GM19193 (cell line): ENCODE data around the gene P2RY1.

Source experiments
- POLR2A ChIP-seq: IDR thresholded peaks from 4 replicates; pipeline ENCODE4 v1.6.1; 2011; ENCODE audit not compliant: insufficient read depth, insufficient read length; ENCODE audit errors: extremely low read depth

The P2RY1 gene

DNA sequence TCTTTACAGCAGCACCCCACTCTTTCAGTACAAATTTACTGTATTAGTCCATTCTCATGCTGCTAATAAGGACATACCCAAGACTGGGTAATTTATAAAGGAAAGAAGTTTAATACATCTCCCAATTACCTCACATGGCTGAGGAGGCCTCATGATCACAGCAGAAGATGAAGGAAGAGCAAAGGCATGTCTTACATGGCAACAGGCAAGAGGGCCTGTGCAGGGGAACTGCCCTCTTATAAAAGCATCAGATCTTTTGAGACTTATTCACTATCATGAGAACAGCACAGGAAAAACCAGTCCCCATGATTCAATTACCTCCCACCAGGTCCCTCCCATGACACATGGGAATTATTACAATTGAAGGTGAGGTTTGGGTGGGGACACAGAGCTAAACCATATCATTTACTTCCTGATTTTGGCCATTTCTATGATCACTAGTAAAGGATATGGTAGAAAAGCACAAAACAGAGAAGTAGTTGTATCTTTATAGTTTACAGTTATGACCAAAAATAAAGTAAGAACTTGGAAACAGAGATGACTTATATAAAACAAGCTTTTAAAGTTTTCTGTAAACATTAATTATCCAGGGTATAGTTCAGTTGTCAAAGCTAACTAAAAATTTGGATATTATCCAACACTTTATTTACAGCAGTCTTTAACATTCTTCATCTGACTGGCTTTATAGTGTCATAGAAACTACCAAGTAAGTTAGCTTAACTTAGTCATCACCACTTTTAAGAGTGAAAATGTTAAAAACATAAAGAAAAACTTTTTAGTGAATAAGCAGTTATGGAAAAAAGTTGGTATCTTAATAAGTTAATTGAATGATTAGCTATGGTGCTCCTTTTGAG, 40.2 kb downstream of the P2RY1 start:
- TF ChIP-seq POLR2A: no peak

GRCh38 chr3:152879130-152879789, 44.3 kb downstream of the P2RY1 start:
- TF ChIP-seq POLR2A: no peak

GRCh38 chr3:152879790-152880174, 44.9 kb downstream of the P2RY1 start:
- no peak for TF ChIP-seq POLR2A

DNA sequence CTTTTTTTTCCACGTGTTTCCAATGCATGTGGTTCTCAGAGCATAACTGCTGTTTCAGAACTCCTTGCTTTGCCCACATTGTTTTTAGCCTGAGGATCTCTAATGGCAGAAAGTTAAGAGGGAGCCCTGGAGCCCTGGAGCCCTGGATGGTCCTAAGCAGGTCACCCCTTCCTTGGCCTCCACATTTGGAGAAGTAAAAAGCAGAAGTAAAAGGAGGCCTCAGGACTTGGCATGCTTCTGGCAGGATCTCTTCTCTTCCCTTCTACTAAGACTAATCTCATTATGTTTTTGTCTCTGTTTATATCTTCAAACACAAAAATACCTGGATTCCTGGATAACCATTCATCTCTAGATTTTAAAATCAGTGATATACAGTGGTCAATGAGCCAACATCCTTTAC, 50.1 kb downstream of the P2RY1 start:
- TF ChIP-seq POLR2A: no peak
